OCI-LY1 (cell line): ENCODE measurements around the gene PNPLA7.

ENCODE experiments used
- CTCF ChIP-seq: fragments of 200-600 bp; sonication (generic), shearing (Covaris generic); IDR thresholded peaks from 2 replicates; pipeline ENCODE4 v1.5.1; 2017; ENCODE audit warnings: mild to moderate bottlenecking, antibody characterized with exemption, low read length, moderate library complexity, mixed read lengths
- EZH2 ChIP-seq: fragments of 200-600 bp; sonication (generic), shearing (Covaris generic); IDR thresholded peaks from 2 replicates; pipeline ENCODE4 v1.8.0; 2017; ENCODE audit warnings: borderline replicate concordance, mixed run types, mild to moderate bottlenecking, antibody characterized with exemption, low read length, moderate library complexity, mixed read lengths

GRCh38 chr9:137511758-137512463 is 38.3 kb downstream of the PNPLA7 start:
- TF ChIP-seq CTCF (no peak), EZH2 (no peak)
